Naive thymus-derived CD8-positive, alpha-beta T cell (primary cell): Measurements from ENCODE around the gene DDT. TPM values are rescaled to one million over a fixed set of nuclear protein-coding genes. Genes with fewer than 3 reads are reported as not detected.
A peak's percentile ranks its signal among the peaks of the same experiment; 100 is the strongest.
"Not testable (repeated sequence)": the region's sequence is repeated elsewhere in the genome, so short reads cannot be mapped to it uniquely, and the experiment has no call there.

Experiments
- ATAC-seq, 2 donors: fragments of 150-1000 bp; cut with Tn5 transposase in 1 of 2; sonication (Bioruptor Pico), chemical (Tn5 transposase) in 1 of 2; 1 replicate in 1 of 2; 2 replicates in 1 of 2; pipeline ENCODE4 v1.10.0; 2021; ENCODE audit warnings: mild to moderate bottlenecking in 2 of 2, moderate library complexity in 2 of 2
- POLR2A ChIA-PET: fragments of 350-600 bp; sonication (Branson Sonifier 250); formaldehyde crosslinking; loops from one replicate; lab custom pipeline; 2021; ENCODE audit warnings: antibody characterized with exemption; lab: Charles Lee
- DNase-seq, 10 donors: peaks; one replicate each; pipeline versions ENCODE4 v3.0.0 to v3.0.0-alpha.2; 2020 to 2022
- H3K27ac Mint-ChIP-seq, 10 donors: one replicate each; pipeline ENCODE4 v1.8.0; 2020 to 2022; ENCODE audit warnings: mild to moderate bottlenecking in 10 of 10, mixed read lengths in 10 of 10, moderate library complexity in 4 of 10, inconsistent platforms in 1 of 10
- H3K27me3 Mint-ChIP-seq, 5 donors: one replicate each; pipeline ENCODE4 v1.8.0; 2021 to 2022; ENCODE audit warnings: mixed read lengths in 5 of 5
- H3K36me3 Mint-ChIP-seq, 3 donors: one replicate each; pipeline ENCODE4 v1.8.0; 2020 to 2022; ENCODE audit warnings: mixed read lengths in 3 of 3, mild to moderate bottlenecking in 2 of 3, inconsistent platforms in 1 of 3
- H3K4me1 Mint-ChIP-seq, 4 donors: one replicate each; pipeline ENCODE4 v1.8.0; 2021 to 2022; ENCODE audit warnings: mixed read lengths in 4 of 4
- H3K4me3 Mint-ChIP-seq, 10 donors: one replicate each; pipeline ENCODE4 v1.8.0; 2020 to 2022; ENCODE audit warnings: mild to moderate bottlenecking in 10 of 10, mixed read lengths in 10 of 10, moderate library complexity in 6 of 10, inconsistent platforms in 1 of 10
- H3K9me3 Mint-ChIP-seq, 9 donors: one replicate each; pipeline ENCODE4 v1.8.0; 2020 to 2022; ENCODE audit warnings: mixed read lengths in 9 of 9, mild to moderate bottlenecking in 3 of 9, inconsistent platforms in 1 of 9, moderate library complexity in 1 of 9
- polyA plus RNA-seq, 3 donors: library from polyadenylated mRNA; unstranded; fragments of 300-500 nt; fragmentation: Illumina TruSeq; gene quantifications; one replicate each; pipeline ENCODE4 v1.2.3, GENCODE V29; 2021
- total RNA-seq, 8 experiments: library from RNA in 2 of 8; stranded (reverse) in 2 of 8; gene quantifications; one replicate each; pipeline ENCODE4 v1.2.3 and lab custom pipeline; 2021 to 2026

The DDT gene
- total and polyA plus RNA-seq, 5 experiments from 2014 or later: 92.7 to 152 (median 111) TPM

GRCh38 chr22:23961084-23961771, 13.0 kb downstream of the DDT start, which contains the start of gene GSTT2B:
Gene GSTT2B, minus strand, starts transcription at chr22:23961195. Its CDS starts 64 bp downstream, at chr22:23961131.
- H3K36me3 Mint-ChIP-seq, H3K4me1 Mint-ChIP-seq, H3K9me3 Mint-ChIP-seq, H3K27me3 Mint-ChIP-seq, POLR2A ChIA-PET, DNase-seq, ATAC-seq, H3K27ac Mint-ChIP-seq, H3K4me3 Mint-ChIP-seq: not testable (repeated sequence)

GRCh38 chr22:23956301-23956900, 17.8 kb downstream of the DDT start:
- H3K4me3 Mint-ChIP-seq, H3K4me1 Mint-ChIP-seq, H3K36me3 Mint-ChIP-seq, H3K9me3 Mint-ChIP-seq, POLR2A ChIA-PET, H3K27me3 Mint-ChIP-seq: not testable (repeated sequence)
- DNase-seq (peak; percentile 55 to 86 (median 73)), ATAC-seq (peak; percentile 89 to 98)
- peak overlapping the region in 3 of 10 donors; percentile 41 to 88 (median 77) for H3K27ac Mint-ChIP-seq

- H3K4me3 Mint-ChIP-seq, DNase-seq, H3K27me3 Mint-ChIP-seq, H3K27ac Mint-ChIP-seq, POLR2A ChIA-PET, H3K36me3 Mint-ChIP-seq, ATAC-seq, H3K9me3 Mint-ChIP-seq, H3K4me1 Mint-ChIP-seq: not testable (repeated sequence)
Observed at GRCh38 chr22:23955886-23956285, 18.4 kb downstream of the DDT start.

GRCh38 chr22:23954991-23955305, 19.3 kb downstream of the DDT start:
- ATAC-seq, H3K36me3 Mint-ChIP-seq, H3K9me3 Mint-ChIP-seq, H3K27me3 Mint-ChIP-seq, POLR2A ChIA-PET, H3K4me3 Mint-ChIP-seq, H3K4me1 Mint-ChIP-seq, DNase-seq: not testable (repeated sequence)
- H3K27ac Mint-ChIP-seq: peak overlapping the region in 1 of 10 donors; percentile 11

- H3K9me3 Mint-ChIP-seq, DNase-seq, H3K27me3 Mint-ChIP-seq, H3K4me3 Mint-ChIP-seq, ATAC-seq, H3K36me3 Mint-ChIP-seq, POLR2A ChIA-PET, H3K4me1 Mint-ChIP-seq: not testable (repeated sequence)
- H3K27ac Mint-ChIP-seq: peak overlapping the region in 2 of 10 donors; percentile 2 to 11
Observed at GRCh38 chr22:23954193-23954990, 19.8 kb downstream of the DDT start.

- H3K9me3 Mint-ChIP-seq, ATAC-seq, DNase-seq, H3K4me3 Mint-ChIP-seq, H3K36me3 Mint-ChIP-seq, H3K4me1 Mint-ChIP-seq, H3K27me3 Mint-ChIP-seq, POLR2A ChIA-PET: not testable (repeated sequence)
- peak overlapping the region in 1 of 10 donors; percentile 65 for H3K27ac Mint-ChIP-seq
Observed at GRCh38 chr22:23953485-23953884, 20.8 kb downstream of the DDT start.

GRCh38 chr22:23952794-23953405, 21.3 kb downstream of the DDT start:
- POLR2A ChIA-PET, H3K36me3 Mint-ChIP-seq, ATAC-seq, H3K9me3 Mint-ChIP-seq, H3K27me3 Mint-ChIP-seq, H3K4me3 Mint-ChIP-seq, H3K4me1 Mint-ChIP-seq: not testable (repeated sequence)
- DNase-seq: peak in 1 of 10 donors; percentile 45
- H3K27ac Mint-ChIP-seq: peak overlapping the region in 1 of 10 donors; percentile 13

GRCh38 chr22:23951383-23951782, 22.9 kb downstream of the DDT start:
- not testable (repeated sequence) for H3K27ac Mint-ChIP-seq, H3K4me1 Mint-ChIP-seq

GRCh38 chr22:23949764-23950163, 24.5 kb downstream of the DDT start:
- ATAC-seq, H3K4me1 Mint-ChIP-seq, H3K27ac Mint-ChIP-seq, POLR2A ChIA-PET, H3K36me3 Mint-ChIP-seq, DNase-seq, H3K4me3 Mint-ChIP-seq, H3K9me3 Mint-ChIP-seq, H3K27me3 Mint-ChIP-seq: not testable (repeated sequence)

More at GRCh38 chr22:23951383-23951782, 22.9 kb downstream of the DDT start:
- H3K9me3 Mint-ChIP-seq, ATAC-seq, H3K36me3 Mint-ChIP-seq, H3K4me3 Mint-ChIP-seq, DNase-seq, POLR2A ChIA-PET, H3K27me3 Mint-ChIP-seq: not testable (repeated sequence)

- H3K9me3 Mint-ChIP-seq, H3K27me3 Mint-ChIP-seq, H3K4me1 Mint-ChIP-seq, POLR2A ChIA-PET, ATAC-seq, H3K4me3 Mint-ChIP-seq, H3K36me3 Mint-ChIP-seq, DNase-seq, H3K27ac Mint-ChIP-seq: not testable (repeated sequence)
Observed at GRCh38 chr22:23947391-23947790, 26.9 kb downstream of the DDT start.

- DNase-seq, H3K4me3 Mint-ChIP-seq, H3K36me3 Mint-ChIP-seq, H3K27me3 Mint-ChIP-seq, ATAC-seq, H3K4me1 Mint-ChIP-seq, H3K27ac Mint-ChIP-seq, POLR2A ChIA-PET, H3K9me3 Mint-ChIP-seq: not testable (repeated sequence)
Observed at GRCh38 chr22:23940166-23940565, 34.1 kb downstream of the DDT start.

GRCh38 chr22:23939017-23939357, 35.3 kb downstream of the DDT start:
- POLR2A ChIA-PET: interaction anchor here (0.5 kb wide), 1 partner anchor 163 kb away, joined by 3 read pairs; no protein-coding TSS in a partner anchor

More at GRCh38 chr22:23939017-23939357, 35.3 kb downstream of the DDT start:
- Mint-ChIP-seq H3K9me3 (no peaks in the 10 kb centered on the region), H3K4me3 (no peak overlapping the region), H3K4me1 (no peaks in the 10 kb centered on the region), H3K27ac (peak overlapping the region in 1 of 10 donors; percentile 34), H3K36me3 (no peaks in the 10 kb centered on the region), H3K27me3 (no peaks in the 10 kb centered on the region)
- no peak for ATAC-seq
- no peak for DNase-seq
